ENCODE data around the gene MAGI2. TPM values are rescaled to one million over a fixed set of nuclear protein-coding genes. Genes with fewer than 3 reads are reported as not detected.

Gene MAGI2
- total and polyA plus RNA-seq, 2 of the 13 experiments (the other 11 are each of a cell fraction or from before 2014, with no cell fraction given) = 1.5 to 3.8 TPM

DNA sequence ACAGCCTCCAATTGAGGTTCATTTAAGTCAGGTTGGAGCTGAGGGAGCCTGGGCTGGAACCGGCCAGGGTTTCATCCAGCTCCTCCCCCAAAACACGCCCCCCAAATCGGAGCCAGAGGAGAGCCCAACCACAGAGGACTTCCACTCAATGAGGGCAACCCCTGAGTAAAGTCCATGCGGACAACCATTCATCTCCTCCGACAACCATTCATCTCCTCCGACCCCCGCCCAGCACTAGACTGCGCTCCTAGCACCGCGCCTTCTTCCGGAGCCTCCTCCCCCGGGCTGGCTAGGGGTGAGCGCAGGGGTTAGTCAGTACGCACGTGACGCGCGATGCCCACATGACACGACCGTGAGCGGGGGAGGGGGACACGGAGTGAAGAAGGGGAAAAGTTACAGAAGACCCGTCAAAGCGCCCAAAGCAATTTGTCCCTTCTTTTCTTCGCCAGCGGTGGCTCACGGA lies 1.4 kb downstream of the MAGI2 start (continued):
- TF ChIP-seq XBP1 (CRISPR knock-in tag; IDR thresholded peaks at IDR 0.05) = no peak
- no peak for TF ChIP-seq ZNF672 (CRISPR knock-in tag; IDR thresholded peaks at IDR 0.05)
- no peak for TF ChIP-seq RFX1 (IDR thresholded peaks at IDR 0.05)
- peak; percentile 74 for TF ChIP-seq ELF1 (CRISPR knock-in tag; IDR thresholded peaks at IDR 0.05)
- TF ChIP-seq ZBTB7A (CRISPR knock-in tag; IDR thresholded peaks at IDR 0.05) = peak; percentile 64; the same call in 1 of the 2 replicates
- no peak for TF ChIP-seq ZNF280B (CRISPR knock-in tag; IDR thresholded peaks at IDR 0.05; ENCODE audit: borderline replicate concordance)
- peak; percentile 75 for TF ChIP-seq KLF6 (CRISPR knock-in tag; IDR thresholded peaks at IDR 0.05)
- peak; percentile 16 for TF ChIP-seq TAF15 (IDR thresholded peaks at IDR 0.05; ENCODE audit: low read depth, low read length, poor library complexity, severe bottlenecking)
- TF ChIP-seq, protein P1, sequence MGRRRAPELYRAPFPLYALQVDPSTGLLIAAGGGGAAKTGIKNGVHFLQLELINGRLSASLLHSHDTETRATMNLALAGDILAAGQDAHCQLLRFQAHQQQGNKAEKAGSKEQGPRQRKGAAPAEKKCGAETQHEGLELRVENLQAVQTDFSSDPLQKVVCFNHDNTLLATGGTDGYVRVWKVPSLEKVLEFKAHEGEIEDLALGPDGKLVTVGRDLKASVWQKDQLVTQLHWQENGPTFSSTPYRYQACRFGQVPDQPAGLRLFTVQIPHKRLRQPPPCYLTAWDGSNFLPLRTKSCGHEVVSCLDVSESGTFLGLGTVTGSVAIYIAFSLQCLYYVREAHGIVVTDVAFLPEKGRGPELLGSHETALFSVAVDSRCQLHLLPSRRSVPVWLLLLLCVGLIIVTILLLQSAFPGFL (CRISPR knock-in tag; IDR thresholded peaks at IDR 0.05) = no peak
- peak; percentile 75 for TF ChIP-seq PITX1 (CRISPR knock-in tag; IDR thresholded peaks at IDR 0.05)
- no peak for TF ChIP-seq DNMT3B (CRISPR knock-in tag; conservative IDR thresholded peaks at IDR 0.05)
- peak; percentile 91 for TF ChIP-seq CBX1 (IDR thresholded peaks at IDR 0.05; ENCODE audit: low read depth)
- peak; percentile 64 for TF ChIP-seq MNT (IDR thresholded peaks at IDR 0.05)
- no peak for TF ChIP-seq CENPBD1 (CRISPR knock-in tag; IDR thresholded peaks at IDR 0.05; ENCODE audit: borderline replicate concordance, low read depth)
- TF ChIP-seq, protein P2, sequence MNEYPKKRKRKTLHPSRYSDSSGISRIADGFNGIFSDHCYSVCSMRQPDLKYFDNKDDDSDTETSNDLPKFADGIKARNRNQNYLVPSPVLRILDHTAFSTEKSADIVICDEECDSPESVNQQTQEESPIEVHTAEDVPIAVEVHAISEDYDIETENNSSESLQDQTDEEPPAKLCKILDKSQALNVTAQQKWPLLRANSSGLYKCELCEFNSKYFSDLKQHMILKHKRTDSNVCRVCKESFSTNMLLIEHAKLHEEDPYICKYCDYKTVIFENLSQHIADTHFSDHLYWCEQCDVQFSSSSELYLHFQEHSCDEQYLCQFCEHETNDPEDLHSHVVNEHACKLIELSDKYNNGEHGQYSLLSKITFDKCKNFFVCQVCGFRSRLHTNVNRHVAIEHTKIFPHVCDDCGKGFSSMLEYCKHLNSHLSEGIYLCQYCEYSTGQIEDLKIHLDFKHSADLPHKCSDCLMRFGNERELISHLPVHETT (CRISPR knock-in tag; conservative IDR thresholded peaks at IDR 0.05) = no peak
- TF ChIP-seq MTF2 (CRISPR knock-in tag; IDR thresholded peaks at IDR 0.05; ENCODE audit: borderline replicate concordance) = no peak
- TF ChIP-seq ZNF562 (CRISPR knock-in tag; IDR thresholded peaks at IDR 0.05; ENCODE audit: borderline replicate concordance) = no peak
- no peak for TF ChIP-seq ZNF34 (CRISPR knock-in tag; IDR thresholded peaks at IDR 0.05; ENCODE audit: borderline replicate concordance)
- no peak for TF ChIP-seq RAD21 (CRISPR knock-in tag; IDR thresholded peaks at IDR 0.05)
- no peak for TF ChIP-seq TBL1XR1 (IDR thresholded peaks at IDR 0.05; ENCODE audit: borderline replicate concordance, low read length, partially characterized antibody)
- TF ChIP-seq ZFP41 (CRISPR knock-in tag; IDR thresholded peaks at IDR 0.05; ENCODE audit: borderline replicate concordance) = no peak
- TF ChIP-seq, protein P3, sequence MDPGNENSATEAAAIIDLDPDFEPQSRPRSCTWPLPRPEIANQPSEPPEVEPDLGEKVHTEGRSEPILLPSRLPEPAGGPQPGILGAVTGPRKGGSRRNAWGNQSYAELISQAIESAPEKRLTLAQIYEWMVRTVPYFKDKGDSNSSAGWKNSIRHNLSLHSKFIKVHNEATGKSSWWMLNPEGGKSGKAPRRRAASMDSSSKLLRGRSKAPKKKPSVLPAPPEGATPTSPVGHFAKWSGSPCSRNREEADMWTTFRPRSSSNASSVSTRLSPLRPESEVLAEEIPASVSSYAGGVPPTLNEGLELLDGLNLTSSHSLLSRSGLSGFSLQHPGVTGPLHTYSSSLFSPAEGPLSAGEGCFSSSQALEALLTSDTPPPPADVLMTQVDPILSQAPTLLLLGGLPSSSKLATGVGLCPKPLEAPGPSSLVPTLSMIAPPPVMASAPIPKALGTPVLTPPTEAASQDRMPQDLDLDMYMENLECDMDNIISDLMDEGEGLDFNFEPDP (CRISPR knock-in tag; conservative IDR thresholded peaks at IDR 0.05) = no peak
- no peak for TF ChIP-seq RORA (CRISPR knock-in tag; IDR thresholded peaks at IDR 0.05)
- no peak for TF ChIP-seq HCFC1 (IDR thresholded peaks at IDR 0.05; ENCODE audit: low read depth, low read length)
- TF ChIP-seq ZBTB8A (CRISPR knock-in tag; IDR thresholded peaks at IDR 0.05; ENCODE audit: borderline replicate concordance, low read depth) = no peak
- no peak for TF ChIP-seq ZNF121 (CRISPR knock-in tag; IDR thresholded peaks at IDR 0.05)
